PC-9 (cell line): ENCODE measurements around the gene ACAD10.

Experiments
- EZH2 ChIP-seq: fragments of 200-600 bp; sonication (generic); IDR thresholded peaks from 2 replicates; pipeline ENCODE4 v1.8.0; 2017; ENCODE audit warnings: antibody characterized with exemption, low read depth
- TF ChIP-seq, protein P1 (sequence below): fragments of 200-600 bp; sonication (generic); conservative IDR thresholded peaks from 2 replicates; pipeline ENCODE4 v1.6.1; 2017; ENCODE audit warnings: mixed run types, antibody characterized with exemption, mild to moderate bottlenecking, moderate library complexity

DNA sequence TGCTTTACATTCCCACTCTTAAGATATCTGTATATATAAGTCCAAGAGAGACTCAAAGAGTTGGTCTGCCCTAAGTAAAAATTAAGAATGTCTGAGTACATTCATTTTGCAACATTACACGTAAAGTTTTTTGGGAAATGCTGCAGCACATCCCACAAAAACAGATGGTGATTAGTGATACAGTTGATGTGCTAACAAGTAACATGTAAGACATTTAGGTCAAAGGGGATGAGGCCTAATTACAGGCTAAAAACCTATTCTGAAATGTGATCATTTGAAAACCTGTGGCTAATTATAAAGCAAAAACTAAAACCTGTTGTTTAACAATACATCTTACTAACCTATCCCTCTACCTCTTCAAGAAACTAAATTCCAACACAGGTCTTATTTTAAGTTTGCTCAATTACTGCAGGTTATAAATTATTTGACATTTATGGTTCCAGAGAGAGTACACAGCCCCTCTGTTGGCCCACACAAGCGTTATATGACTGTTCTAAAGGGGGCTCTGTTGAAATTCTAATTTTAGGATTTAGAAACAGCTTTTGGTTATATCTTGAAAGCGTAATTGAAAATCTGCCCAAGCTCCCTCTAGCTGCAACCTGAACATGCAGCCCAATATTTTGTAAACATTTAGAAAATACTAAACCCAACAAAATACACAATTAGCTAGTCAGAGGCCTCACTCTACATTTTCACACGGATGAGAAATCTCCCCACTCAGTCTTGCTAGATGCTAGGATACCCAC lies 43.0 kb upstream of the ACAD10 start:
- TF ChIP-seq, protein P1, sequence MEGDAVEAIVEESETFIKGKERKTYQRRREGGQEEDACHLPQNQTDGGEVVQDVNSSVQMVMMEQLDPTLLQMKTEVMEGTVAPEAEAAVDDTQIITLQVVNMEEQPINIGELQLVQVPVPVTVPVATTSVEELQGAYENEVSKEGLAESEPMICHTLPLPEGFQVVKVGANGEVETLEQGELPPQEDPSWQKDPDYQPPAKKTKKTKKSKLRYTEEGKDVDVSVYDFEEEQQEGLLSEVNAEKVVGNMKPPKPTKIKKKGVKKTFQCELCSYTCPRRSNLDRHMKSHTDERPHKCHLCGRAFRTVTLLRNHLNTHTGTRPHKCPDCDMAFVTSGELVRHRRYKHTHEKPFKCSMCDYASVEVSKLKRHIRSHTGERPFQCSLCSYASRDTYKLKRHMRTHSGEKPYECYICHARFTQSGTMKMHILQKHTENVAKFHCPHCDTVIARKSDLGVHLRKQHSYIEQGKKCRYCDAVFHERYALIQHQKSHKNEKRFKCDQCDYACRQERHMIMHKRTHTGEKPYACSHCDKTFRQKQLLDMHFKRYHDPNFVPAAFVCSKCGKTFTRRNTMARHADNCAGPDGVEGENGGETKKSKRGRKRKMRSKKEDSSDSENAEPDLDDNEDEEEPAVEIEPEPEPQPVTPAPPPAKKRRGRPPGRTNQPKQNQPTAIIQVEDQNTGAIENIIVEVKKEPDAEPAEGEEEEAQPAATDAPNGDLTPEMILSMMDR = no peak
- TF ChIP-seq EZH2 = no peak
